ENCODE measurements around the gene GJB5. TPM values are rescaled to one million over a fixed set of nuclear protein-coding genes. Genes with fewer than 3 reads are reported as not detected.

GJB5 gene
- total RNA-seq, 1 experiment from 2014 or later: not detected

- no peak for DNase-seq (ENCODE audit: low read depth)
Measured at GRCh38 chr1:34794790-34795180, 39.9 kb downstream of the GJB5 start.

GRCh38 chr1:34795916-34796315 lies 41.1 kb downstream of the GJB5 start:
- no peak for DNase-seq (ENCODE audit: low read depth)

- no peak for DNase-seq (ENCODE audit: low read depth)
Measured at GRCh38 chr1:34796990-34797389, 42.1 kb downstream of the GJB5 start.

- peak; percentile 30 for DNase-seq (ENCODE audit: low read depth)
Measured at GRCh38 chr1:34800214-34800613, 45.4 kb downstream of the GJB5 start.

GRCh38 chr1:34803770-34804169 lies 48.9 kb downstream of the GJB5 start:
- no peak for DNase-seq (ENCODE audit: low read depth)

GRCh38 chr1:34806396-34806795 lies 51.5 kb downstream of the GJB5 start:
- no peak for DNase-seq (ENCODE audit: low read depth)

Other genes with a start within 250 kb of the GJB5 start
- gene GJB4, start 4.7 kb downstream of the GJB5 start, total RNA-seq (2014; rRNA removed; shearing (Covaris generic)): 0.06 TPM in 1 of 2 replicates, not detected in the other
- gene GJB3, start 26.2 kb downstream of the GJB5 start, total RNA-seq (2014; rRNA removed; shearing (Covaris generic)): not detected in 2 replicates
- not detected in 2 replicates for gene GJA4, start 38.0 kb downstream of the GJB5 start, total RNA-seq (2014; rRNA removed; shearing (Covaris generic))
- gene SMIM12, start 104.7 kb downstream of the GJB5 start, total RNA-seq (2014; rRNA removed; shearing (Covaris generic)): 25.1 and 45.4 TPM in 2 replicates
- gene DLGAP3, start 174.6 kb downstream of the GJB5 start, total RNA-seq (2014; rRNA removed; shearing (Covaris generic)): 0.34 and 0.89 TPM in 2 replicates
- 30.5 TPM in 2 replicates for gene TMEM35B, start 230.3 kb downstream of the GJB5 start, total RNA-seq (2014; rRNA removed; shearing (Covaris generic))

Data from Daoy (cell line).